Mesenchymal stem cell (in vitro differentiated cells and primary cell): Measurements from ENCODE around the gene PRRT1B.

Experiments used
- DNase-seq: peaks from one replicate; pipeline ENCODE4 v3.0.0-alpha.2; 2013
- H2AFZ ChIP-seq: one replicate; pipeline ENCODE4 v1.6.1; 2013; ENCODE audit warnings: low read depth, mild to moderate bottlenecking, control low read depth, inconsistent platforms, low read length, moderate library complexity
- H2AK5ac ChIP-seq: 2 replicates; pipeline ENCODE4 v1.6.1; 2013; ENCODE audit warnings: low read length, moderate library complexity, mild to moderate bottlenecking, inconsistent platforms; ENCODE audit not compliant: severe bottlenecking
- H2BK120ac ChIP-seq: one replicate; pipeline ENCODE4 v1.6.1; 2013; ENCODE audit warnings: low read depth, mild to moderate bottlenecking, inconsistent platforms, low read length, moderate library complexity
- H2BK12ac ChIP-seq, 2 experiments: one replicate each; pipeline ENCODE4 v1.6.1; 2013; ENCODE audit warnings: inconsistent platforms in 2 of 2, low read length in 2 of 2, mild to moderate bottlenecking in 2 of 2, moderate library complexity in 2 of 2, control low read depth in 1 of 2
- H2BK15ac ChIP-seq: one replicate; pipeline ENCODE4 v1.6.1; 2013; ENCODE audit warnings: mild to moderate bottlenecking, low read depth, inconsistent platforms; ENCODE audit not compliant: poor library complexity, severe bottlenecking
- H2BK5ac ChIP-seq: 2 replicates; pipeline ENCODE4 v1.6.1; 2013; ENCODE audit warnings: low read depth, mild to moderate bottlenecking, low read length, control low read depth, inconsistent platforms; ENCODE audit not compliant: poor library complexity, severe bottlenecking
- H3K14ac ChIP-seq, 2 experiments: one replicate each; pipeline ENCODE4 v1.6.1; 2013; ENCODE audit warnings: inconsistent platforms in 2 of 2, low read length in 2 of 2, control low read depth in 1 of 2, mild to moderate bottlenecking in 1 of 2, moderate library complexity in 1 of 2
- H3K18ac ChIP-seq, 2 experiments: one replicate each; pipeline ENCODE4 v1.6.1; 2013; ENCODE audit warnings: inconsistent platforms in 2 of 2, low read length in 2 of 2, control low read depth in 1 of 2, low read depth in 1 of 2, mild to moderate bottlenecking in 1 of 2
- H3K23ac ChIP-seq, 2 experiments: one replicate each; pipeline ENCODE4 v1.6.1; 2013; ENCODE audit warnings: inconsistent platforms in 2 of 2, low read length in 2 of 2, mild to moderate bottlenecking in 2 of 2, moderate library complexity in 2 of 2, control low read depth in 1 of 2
- H3K27ac ChIP-seq: 2 replicates; pipeline ENCODE4 v1.5.1; 2013; ENCODE audit warnings: mild to moderate bottlenecking, moderate library complexity, low read length, control low read depth, inconsistent platforms; ENCODE audit not compliant: poor library complexity, severe bottlenecking
- H3K27me3 ChIP-seq, 2 experiments: 2 replicates each; pipeline versions ENCODE4 v1.6.1 to v1.7.0; 2013; ENCODE audit warnings: low read length in 2 of 2, mild to moderate bottlenecking in 2 of 2, moderate library complexity in 2 of 2, control low read depth in 1 of 2, inconsistent platforms in 1 of 2; ENCODE audit not compliant: control insufficient read depth in 1 of 2, insufficient read depth in 1 of 2
- H3K36me3 ChIP-seq, 2 experiments: 2 replicates each; pipeline versions ENCODE4 v1.6.1 to v1.7.0; 2013; ENCODE audit warnings: low read length in 2 of 2, control low read depth in 1 of 2, inconsistent platforms in 1 of 2, low read depth in 1 of 2, mild to moderate bottlenecking in 1 of 2; ENCODE audit not compliant: insufficient read depth in 2 of 2, control insufficient read depth in 1 of 2
- H3K4ac ChIP-seq, 2 experiments: one replicate each; pipeline ENCODE4 v1.6.1; 2013; ENCODE audit warnings: inconsistent platforms in 2 of 2, low read length in 2 of 2, mild to moderate bottlenecking in 2 of 2, moderate library complexity in 2 of 2, control low read depth in 1 of 2, low read depth in 1 of 2
- H3K4me1 ChIP-seq: 2 replicates; pipeline ENCODE4 v1.6.1; 2013; ENCODE audit warnings: low read depth, low read length, control low read depth; ENCODE audit not compliant: control insufficient read depth, insufficient read depth
- H3K4me2 ChIP-seq: 2 replicates; pipeline ENCODE4 v1.6.1; 2013; ENCODE audit warnings: low read length, mild to moderate bottlenecking, inconsistent platforms; ENCODE audit not compliant: poor library complexity, severe bottlenecking
- H3K4me3 ChIP-seq, 2 experiments: 2 replicates each; pipeline versions ENCODE4 v1.5.1 to v1.7.0; 2013; ENCODE audit warnings: low read length in 2 of 2, mild to moderate bottlenecking in 2 of 2, control low read depth in 1 of 2, low read depth in 1 of 2; ENCODE audit not compliant: insufficient read depth in 1 of 2
- H3K79me1 ChIP-seq: replicated peaks from 2 replicates; pipeline ENCODE4 v1.6.1; 2013; ENCODE audit warnings: mild to moderate bottlenecking, control low read depth, low read length, inconsistent platforms; ENCODE audit not compliant: poor library complexity, severe bottlenecking
- H3K9ac ChIP-seq: 2 replicates; pipeline ENCODE4 v1.7.0; 2013; ENCODE audit warnings: mild to moderate bottlenecking, low read length, moderate library complexity
- H3K9me3 ChIP-seq: 2 replicates; pipeline ENCODE4 v1.7.0; 2013; ENCODE audit warnings: mild to moderate bottlenecking, low read length; ENCODE audit not compliant: control insufficient read depth
- H4K8ac ChIP-seq: one replicate; pipeline ENCODE4 v1.6.1; 2013; ENCODE audit warnings: inconsistent platforms, mild to moderate bottlenecking, low read length, moderate library complexity
- H4K91ac ChIP-seq: one replicate; pipeline ENCODE4 v1.6.1; 2013; ENCODE audit warnings: mild to moderate bottlenecking, low read length, inconsistent platforms
- WGBS: methylation state at CpG from one replicate; pipeline ENCODE4 v1.1.7; 2013; ENCODE audit warnings: mixed read lengths; 5-methylcytosine and 5-hydroxymethylcytosine counted together

The PRRT1B gene

GRCh38 chr9:131566158-131566557 is 20.8 kb downstream of the PRRT1B start:
- H3K4me2 ChIP-seq: no peak overlapping the region
- H2BK12ac ChIP-seq: no peak overlapping the region
- H3K4me3 ChIP-seq: no peak overlapping the region
- no peak overlapping the region for H3K9ac ChIP-seq
- H3K79me1 ChIP-seq: no peaks in the 10 kb centered on the region
- no peak overlapping the region for H2BK15ac ChIP-seq
- no peak overlapping the region for H3K4ac ChIP-seq
- DNase-seq: no peak
- peaks cover 7 to 17% of the 10 kb centered on the region in 2 experiments for H3K36me3 ChIP-seq
- H2BK5ac ChIP-seq: no peak overlapping the region
- H2AK5ac ChIP-seq: no peak overlapping the region
- H3K18ac ChIP-seq: no peak overlapping the region
- H4K91ac ChIP-seq: no peak overlapping the region
- 87% methylated on average over 3 of the region's 3 CpGs for WGBS
- H3K27me3 ChIP-seq: no peaks in the 10 kb centered on the region
- H4K8ac ChIP-seq: no peak overlapping the region
- H2AFZ ChIP-seq: no peak overlapping the region
- H3K4me1 ChIP-seq: peaks cover 2% of the 10 kb centered on the region
- H3K23ac ChIP-seq: no peak overlapping the region
- H3K9me3 ChIP-seq: peaks cover 5% of the 10 kb centered on the region
- H2BK120ac ChIP-seq: no peak overlapping the region
- no peak overlapping the region for H3K14ac ChIP-seq
- no peak overlapping the region for H3K27ac ChIP-seq

GRCh38 chr9:131567910-131568309 is 22.6 kb downstream of the PRRT1B start:
- Histone ChIP-seq H3K4me2 (no peak overlapping the region), H3K9ac (no peak overlapping the region), H3K4me1 (peaks cover 2% of the 10 kb centered on the region), H2BK5ac (no peak overlapping the region), H3K14ac (no peak overlapping the region), H3K4me3 (no peak overlapping the region), H2BK15ac (no peak overlapping the region), H3K4ac (no peak overlapping the region), H2BK12ac (no peak overlapping the region), H2AK5ac (no peak overlapping the region), H3K9me3 (no peaks in the 10 kb centered on the region), H3K36me3 (peaks cover 7 to 34% of the 10 kb centered on the region in 2 experiments), H2BK120ac (no peak overlapping the region), H4K91ac (peak overlapping the region; percentile 50), H4K8ac (peak overlapping the region; percentile 41), H3K18ac (no peak overlapping the region), H3K23ac (no peak overlapping the region), H3K79me1 (no peaks in the 10 kb centered on the region), H2AFZ (no peak overlapping the region), H3K27ac (no peak overlapping the region), H3K27me3 (no peaks in the 10 kb centered on the region)
- DNase-seq: no peak
- WGBS: 96% methylated on average over 8 of the region's 8 CpGs

GRCh38 chr9:131574730-131575640 is 29.7 kb downstream of the PRRT1B start:
- H3K4me1 ChIP-seq: no peaks in the 10 kb centered on the region
- H3K4me2 ChIP-seq: no peak overlapping the region
- 98% methylated on average over 15 of the region's 17 CpGs for WGBS

GRCh38 chr9:131575946-131576853 is 30.9 kb downstream of the PRRT1B start:
- no peak overlapping the region for H4K91ac ChIP-seq
- 97% methylated on average over 23 of the region's 23 CpGs for WGBS
- no peak overlapping the region for H2BK12ac ChIP-seq
- no peak overlapping the region for H3K4ac ChIP-seq
- no peak overlapping the region for H3K4me2 ChIP-seq
- H3K9ac ChIP-seq: no peak overlapping the region
- H3K14ac ChIP-seq: no peak overlapping the region
- no peak overlapping the region for H3K4me3 ChIP-seq
- no peak overlapping the region for H3K23ac ChIP-seq
- no peak overlapping the region for H2BK120ac ChIP-seq
- no peaks in the 10 kb centered on the region for H3K9me3 ChIP-seq
- no peak overlapping the region for H3K18ac ChIP-seq
- no peak overlapping the region for H2AFZ ChIP-seq
- H3K4me1 ChIP-seq: no peaks in the 10 kb centered on the region
- no peak overlapping the region for H2BK15ac ChIP-seq
- DNase-seq: no peak
- no peaks in the 10 kb centered on the region for H3K79me1 ChIP-seq
- H4K8ac ChIP-seq: no peak overlapping the region
- H2AK5ac ChIP-seq: no peak overlapping the region
- no peaks in the 10 kb centered on the region for H3K27me3 ChIP-seq
- peaks cover 59 to 86% of the 10 kb centered on the region in 2 experiments for H3K36me3 ChIP-seq
- H2BK5ac ChIP-seq: no peak overlapping the region
- no peak overlapping the region for H3K27ac ChIP-seq

More at GRCh38 chr9:131574730-131575640, 29.7 kb downstream of the PRRT1B start:
- no peak overlapping the region for H2BK120ac ChIP-seq
- H3K79me1 ChIP-seq: no peaks in the 10 kb centered on the region
- no peak overlapping the region for H2AFZ ChIP-seq
- H3K36me3 ChIP-seq: peaks cover 50 to 78% of the 10 kb centered on the region in 2 experiments
- no peak overlapping the region for H2BK15ac ChIP-seq
- no peak overlapping the region for H3K4ac ChIP-seq
- no peak overlapping the region for H2BK5ac ChIP-seq
- H3K27me3 ChIP-seq: no peaks in the 10 kb centered on the region
- no peaks in the 10 kb centered on the region for H3K9me3 ChIP-seq
- DNase-seq: no peak
- no peak overlapping the region for H4K91ac ChIP-seq
- H3K27ac ChIP-seq: no peak overlapping the region
- H3K4me3 ChIP-seq: no peak overlapping the region
- no peak overlapping the region for H3K14ac ChIP-seq
- H3K9ac ChIP-seq: no peak overlapping the region
- H4K8ac ChIP-seq: no peak overlapping the region
- no peak overlapping the region for H2BK12ac ChIP-seq
- no peak overlapping the region for H3K23ac ChIP-seq
- H2AK5ac ChIP-seq: no peak overlapping the region
- no peak overlapping the region for H3K18ac ChIP-seq
